Measurements from ENCODE around the gene RAD51B. TPM values are rescaled to one million over a fixed set of nuclear protein-coding genes. Genes with fewer than 3 reads are reported as not detected.
A peak's percentile ranks its signal among the peaks of the same experiment; 100 is the strongest.

The RAD51B gene
- polyA plus RNA-seq, 10 donors, result 5.3 to 10.7 (median 7.5) TPM

DNA sequence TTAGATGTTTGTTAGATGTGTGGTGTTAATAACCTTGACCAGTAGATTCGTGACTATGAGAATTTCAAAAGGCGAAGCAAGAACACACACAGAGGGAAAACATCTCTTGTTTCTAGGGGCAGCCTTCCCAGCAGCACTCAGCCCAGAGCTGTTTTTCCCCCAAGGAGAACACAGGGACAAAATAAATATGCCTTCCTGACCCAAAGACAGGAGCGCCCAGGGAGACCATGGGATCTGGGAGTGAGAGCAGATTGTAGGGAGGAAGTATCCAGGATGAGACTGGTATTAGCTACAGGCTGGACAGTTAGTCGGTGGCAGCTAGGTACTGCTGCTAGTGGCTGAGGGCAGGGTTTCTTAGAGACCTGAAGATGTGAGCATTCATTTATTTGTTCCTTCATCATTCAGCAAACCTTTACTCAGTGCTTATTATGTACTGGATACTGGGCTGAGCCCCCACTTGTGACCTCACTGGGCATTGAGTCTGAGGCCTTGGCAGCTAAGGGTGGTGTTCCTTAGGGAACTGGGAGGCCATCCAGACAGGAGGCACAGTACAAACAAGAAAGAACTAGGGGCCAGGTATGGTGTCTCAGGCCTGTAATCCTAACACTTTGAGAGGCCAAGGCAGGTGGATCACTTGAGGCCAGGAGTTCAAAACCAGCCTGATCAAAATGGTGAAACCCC lies 503.5 kb downstream of the RAD51B start:
- DNase-seq, result no peak

DNA sequence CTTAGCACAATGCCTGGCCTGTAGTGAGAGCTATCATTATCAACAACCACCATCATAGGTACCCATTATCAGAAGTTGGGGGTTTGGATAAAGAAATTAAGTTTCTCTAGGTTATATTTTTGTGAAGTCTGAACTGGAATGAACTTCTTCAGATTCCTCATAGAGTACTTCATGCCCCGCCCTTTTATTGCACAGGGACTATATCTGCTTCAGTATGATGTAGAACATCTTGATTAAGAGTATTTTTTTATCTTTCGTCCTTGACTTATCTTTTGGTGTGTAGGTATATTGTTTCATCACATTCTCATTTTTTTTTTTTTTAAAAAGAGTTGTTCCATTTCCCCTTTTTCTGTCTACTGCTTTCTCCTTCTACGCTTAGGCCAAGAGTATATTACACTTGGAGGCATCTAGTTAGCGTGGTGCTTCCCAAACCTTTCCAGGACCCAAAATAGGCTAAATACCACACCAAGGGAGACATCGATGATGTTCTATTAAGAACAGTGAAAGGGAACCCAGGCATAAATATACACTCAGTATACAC lies 505.8 kb downstream of the RAD51B start:
- no peak for DNase-seq

DNA sequence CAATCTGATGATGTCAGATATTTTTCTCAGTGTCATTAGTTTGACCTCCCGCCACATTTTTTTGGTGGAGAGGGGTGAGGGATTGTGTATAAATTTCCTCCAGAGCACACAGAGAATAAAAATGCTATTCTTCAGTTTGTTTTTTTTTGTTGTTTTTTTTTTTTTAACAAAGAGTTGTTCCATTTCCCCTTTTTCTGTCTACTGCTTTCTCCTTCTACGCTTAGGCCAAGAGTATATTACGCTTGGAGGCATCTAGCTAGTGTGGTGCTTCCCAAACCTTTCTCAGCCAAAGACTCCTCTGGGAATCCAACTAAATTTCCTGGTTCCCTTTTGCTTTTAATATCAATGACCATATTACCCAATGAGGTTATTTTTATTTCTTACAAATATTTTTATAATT lies 507.7 kb downstream of the RAD51B start:
- no peak for DNase-seq

DNA sequence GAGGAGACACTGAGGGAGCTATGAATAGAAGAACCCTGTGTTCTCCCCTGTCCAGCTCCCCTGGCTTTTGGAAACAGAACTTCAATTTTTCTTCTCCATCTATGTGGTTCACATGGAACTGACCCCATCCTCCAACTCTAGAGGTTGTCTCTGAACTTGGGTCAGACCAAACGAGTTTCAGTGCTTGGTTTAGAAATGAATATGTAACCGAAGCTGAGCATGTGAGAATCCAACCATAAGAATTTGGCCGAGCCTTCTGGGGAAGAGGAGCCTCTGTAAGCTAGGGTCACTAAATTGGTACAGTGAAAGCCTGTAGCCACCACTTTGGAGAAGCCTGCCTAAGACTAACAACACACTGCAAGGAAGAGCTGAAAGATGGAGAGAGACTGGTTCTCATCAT lies 508.9 kb downstream of the RAD51B start:
- DNase-seq, result no peak

DNA sequence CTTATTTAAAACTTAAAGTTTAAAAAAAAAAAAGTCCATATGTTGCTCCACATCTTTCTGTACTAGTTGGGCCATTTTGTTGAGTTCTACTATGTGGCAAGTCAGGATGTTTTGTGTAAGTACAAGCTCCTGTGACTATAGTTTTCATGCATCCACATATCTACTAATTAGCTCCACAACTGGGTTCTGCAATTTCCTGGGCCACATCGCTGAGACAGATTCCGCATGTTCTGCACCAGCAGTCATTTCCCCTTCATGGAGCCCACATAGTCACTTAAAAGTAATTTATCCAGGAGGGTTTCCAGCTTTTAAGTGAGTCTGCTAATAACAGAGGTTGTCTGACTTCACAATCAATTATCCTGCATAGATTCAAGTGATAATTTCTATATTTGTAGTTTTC lies 511.8 kb downstream of the RAD51B start:
- DNase-seq, result no peak

GRCh38 chr14:68331991-68332390 lies 512.4 kb downstream of the RAD51B start:
- DNase-seq, result no peak

- DNase-seq, result no peak
Measured at GRCh38 chr14:68333262-68333661, 513.7 kb downstream of the RAD51B start.

GRCh38 chr14:68335312-68335711 lies 515.7 kb downstream of the RAD51B start:
- no peak for DNase-seq

DNA sequence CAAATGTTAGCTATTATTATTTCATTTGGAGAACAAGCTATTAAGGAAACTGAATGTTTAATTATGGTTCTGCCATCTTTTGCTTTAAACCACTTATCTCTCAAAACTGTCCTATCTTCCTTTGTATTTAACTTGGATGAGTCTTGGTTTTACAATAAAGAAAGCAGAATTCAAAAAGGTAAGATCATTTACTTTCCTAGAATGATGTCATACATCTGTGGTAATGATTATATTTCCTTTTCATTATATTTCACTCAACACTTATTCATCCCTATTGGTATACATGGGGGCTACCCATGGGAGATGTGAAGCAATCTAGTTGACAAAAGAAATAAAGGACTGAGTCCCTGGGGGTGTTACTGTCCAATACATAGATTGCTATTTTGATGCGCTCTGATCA lies 516.6 kb downstream of the RAD51B start:
- no peak for DNase-seq

- DNase-seq, result no peak
Measured at GRCh38 chr14:68337279-68337678, 517.7 kb downstream of the RAD51B start.

GRCh38 chr14:68340262-68340661 lies 520.7 kb downstream of the RAD51B start:
- no peak for DNase-seq

DNA sequence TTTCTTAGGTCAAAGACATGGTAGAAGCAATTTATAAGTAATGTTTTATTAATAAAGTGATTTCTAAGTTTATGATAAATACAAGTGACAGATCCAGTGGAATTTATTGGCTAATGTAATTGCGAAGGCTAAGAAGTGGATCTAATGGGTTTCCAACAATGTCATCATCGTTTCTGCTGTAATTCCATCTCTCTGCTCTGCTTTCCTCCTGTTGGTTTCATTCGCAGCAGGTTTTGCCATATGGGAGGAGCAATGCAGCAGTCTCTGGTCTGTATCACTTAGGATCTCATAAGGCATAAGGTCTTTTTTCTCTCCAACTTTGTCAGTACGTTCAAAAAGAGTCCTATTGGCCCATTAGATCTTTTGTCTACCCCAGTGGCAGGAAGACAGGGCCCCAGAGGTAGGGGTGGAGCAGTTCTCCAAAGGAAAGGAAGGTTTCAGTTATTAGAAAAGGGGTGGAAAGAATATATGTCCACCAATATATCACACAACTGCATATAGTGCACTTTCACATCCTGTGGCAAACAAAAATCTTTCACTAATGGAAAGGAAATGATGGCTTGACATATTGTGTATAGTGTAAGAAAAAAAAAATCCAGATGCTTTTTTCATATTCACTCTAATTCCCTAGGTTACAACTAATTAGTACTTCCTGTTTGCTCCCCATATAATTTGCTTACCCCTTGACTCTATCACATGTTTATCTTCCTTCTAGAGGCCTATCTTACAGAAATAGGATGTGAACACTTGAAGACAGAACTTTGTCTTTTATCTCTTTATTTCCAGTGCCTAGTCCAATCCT lies 522.0 kb downstream of the RAD51B start:
- DNase-seq, result no peak

DNA sequence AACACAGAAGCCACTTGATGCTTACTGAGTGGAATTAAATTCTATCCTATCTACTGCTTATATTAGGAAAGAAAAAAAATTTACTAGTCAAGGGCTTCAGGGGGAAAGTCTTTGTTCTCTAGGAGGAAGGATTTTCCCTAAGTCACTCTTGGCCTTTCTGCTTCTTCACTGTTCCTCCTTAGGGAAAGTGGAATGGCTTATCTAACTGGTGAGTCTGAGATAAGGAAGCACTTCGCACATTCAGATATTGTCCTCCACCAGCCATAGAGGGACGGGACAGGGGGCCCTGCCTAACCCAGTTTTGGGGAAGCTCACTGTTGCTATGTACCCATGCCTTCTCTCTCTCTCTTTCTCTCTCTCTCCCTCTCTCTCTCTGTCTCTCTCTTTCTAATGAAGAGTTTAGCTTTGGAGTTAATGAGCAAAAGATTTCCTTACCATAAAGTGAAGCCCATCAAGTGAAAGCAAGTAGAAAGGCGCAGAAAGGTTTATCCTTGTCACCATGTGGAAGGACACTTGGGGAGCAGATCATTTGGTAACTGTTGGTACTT lies 522.7 kb downstream of the RAD51B start:
- DNase-seq, result no peak

DNA sequence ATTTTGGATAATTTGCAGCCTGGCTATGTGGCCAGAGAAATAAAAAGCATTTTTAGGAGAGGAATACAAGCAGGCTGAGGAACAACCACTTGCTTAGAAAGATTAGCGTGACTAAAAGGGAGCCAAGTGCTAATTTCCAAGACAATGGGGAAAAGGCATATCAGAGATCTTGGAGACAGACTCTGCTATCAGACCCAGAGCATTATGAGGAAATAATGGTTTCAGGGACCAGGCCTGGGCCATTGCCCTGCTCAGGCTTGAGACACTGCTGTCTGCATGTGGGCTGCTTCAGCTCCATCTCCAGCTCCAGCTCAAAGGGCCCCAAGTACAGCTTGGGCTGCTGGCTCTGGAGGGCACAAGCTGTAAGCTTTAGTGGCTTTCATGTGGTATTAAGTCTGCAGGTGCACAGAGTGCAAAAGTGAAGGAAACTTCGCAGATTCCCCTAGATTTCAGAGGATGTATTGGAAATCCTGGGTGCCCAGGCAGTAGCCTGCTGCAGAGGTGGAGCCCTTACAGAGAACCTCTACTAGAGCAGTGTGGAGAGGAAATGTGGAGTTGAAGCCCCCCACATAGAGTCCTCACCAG lies 524.0 kb downstream of the RAD51B start:
- DNase-seq, result no peak

DNA sequence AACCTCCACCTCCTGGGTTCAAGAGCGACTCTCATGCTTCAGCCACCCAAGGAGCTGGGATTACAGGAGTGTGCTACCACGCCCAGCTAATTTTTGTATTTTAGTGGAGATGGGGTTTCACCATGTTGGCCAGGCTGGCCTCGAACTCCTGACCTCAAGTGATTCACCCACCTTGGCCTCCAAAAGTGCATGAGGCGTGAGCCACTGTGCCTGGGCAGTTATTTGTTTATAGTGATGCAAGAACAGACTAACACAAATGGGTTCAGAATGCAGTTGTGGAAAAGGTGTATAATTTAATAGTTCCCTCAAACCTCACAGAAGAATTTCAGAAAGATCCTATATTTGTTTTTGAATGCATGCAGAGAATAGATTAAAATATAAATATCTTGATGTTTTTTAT lies 526.2 kb downstream of the RAD51B start:
- no peak for DNase-seq

DNA sequence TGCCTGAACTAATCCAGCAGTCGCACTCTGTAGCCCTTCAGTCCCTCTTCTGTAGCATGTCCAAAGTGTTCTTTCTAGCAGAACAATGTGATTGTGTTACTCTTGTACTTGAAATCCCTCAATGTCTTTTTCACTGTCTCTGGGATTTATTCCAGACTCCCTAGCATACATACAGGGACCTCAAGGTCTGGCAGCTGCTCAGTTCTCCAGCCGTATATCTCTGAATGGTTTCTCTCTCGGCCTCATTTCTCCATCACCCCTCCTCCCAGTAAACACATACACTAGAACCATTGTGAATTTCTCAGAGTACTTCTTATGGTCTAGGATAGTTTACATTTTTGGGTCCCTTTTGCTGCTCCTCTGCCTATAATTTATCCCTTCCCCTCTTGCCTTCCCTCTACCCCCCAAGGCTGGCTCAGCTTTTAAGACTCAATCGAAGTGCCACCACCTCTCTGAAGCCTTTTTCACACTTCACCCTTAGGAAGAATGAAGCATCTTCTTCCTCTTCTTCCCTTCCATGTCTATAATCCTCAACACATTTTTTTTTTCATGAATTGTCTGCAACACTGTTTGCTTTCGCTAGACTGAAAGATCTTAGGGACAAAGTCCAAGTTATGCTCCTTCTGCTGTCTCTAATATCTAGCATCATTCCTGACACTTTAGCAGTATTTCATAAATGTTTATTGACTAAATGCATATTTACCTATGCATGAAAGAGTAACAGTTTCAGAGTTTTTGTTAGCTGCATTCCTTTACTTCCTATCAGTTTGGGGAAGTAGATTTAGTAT lies 527.2 kb downstream of the RAD51B start:
- peak in 2 of 3 donors; percentile 46 to 85 for DNase-seq

- peak; percentile 58 to 92 (median 81) for DNase-seq
Measured at GRCh38 chr14:68349900-68350629, 530.5 kb downstream of the RAD51B start.

DNA sequence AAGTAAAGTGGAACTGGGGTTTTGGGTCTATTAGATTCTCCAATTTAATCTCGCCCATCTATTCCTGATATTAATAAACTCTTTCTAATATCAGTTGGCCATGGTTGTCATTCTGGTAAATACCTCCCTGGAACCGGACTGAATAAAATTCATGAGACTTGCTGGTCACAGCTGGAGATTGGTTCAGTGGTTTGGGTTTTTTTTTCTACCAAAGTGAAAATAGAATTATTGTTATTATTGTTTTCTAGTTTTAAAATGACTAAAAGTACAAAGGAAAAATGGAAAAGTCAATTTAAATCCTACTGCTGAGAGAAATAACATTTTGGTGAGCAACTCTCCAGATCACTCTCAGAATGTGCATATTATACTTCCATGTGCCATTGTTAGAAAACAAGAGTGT lies 535.8 kb downstream of the RAD51B start:
- no peak for DNase-seq

DNA sequence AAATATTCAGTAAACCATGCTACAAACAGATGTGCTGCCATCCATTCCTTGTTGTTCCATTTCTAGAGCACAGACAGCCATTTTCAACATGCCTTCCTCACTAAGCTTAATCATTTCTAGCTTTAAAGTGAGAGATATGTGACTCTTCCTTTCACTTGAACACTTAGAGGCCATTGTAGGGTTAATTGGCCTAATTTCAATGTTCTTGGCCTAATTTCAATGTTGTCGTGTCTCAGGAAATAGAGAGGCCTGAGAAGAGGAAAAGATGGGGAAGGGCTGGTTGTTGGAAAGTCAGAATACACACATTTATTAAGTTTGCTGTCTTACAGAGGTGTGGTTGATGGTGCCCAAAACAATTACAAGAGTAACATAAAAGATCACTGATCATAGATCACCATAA lies 538.2 kb downstream of the RAD51B start:
- DNase-seq, result no peak

DNA sequence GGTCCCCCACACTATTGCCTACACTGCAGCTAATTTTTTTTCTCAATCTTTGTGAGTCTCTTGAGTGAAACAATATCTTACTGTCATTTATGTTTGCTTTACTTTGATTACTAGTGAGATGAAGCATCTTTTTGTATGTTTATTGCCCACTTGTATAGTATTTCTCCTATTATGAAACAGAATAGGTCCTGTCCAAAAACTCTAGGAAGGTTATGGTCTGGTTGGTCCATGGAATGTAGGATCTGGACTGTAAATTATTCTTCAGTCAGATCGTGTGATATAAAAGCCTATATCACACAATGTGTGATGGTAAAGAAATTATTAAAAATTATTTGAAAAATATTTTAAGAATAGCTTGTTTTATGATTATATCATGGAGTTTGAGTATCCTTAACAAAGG lies 538.9 kb downstream of the RAD51B start:
- no peak for DNase-seq

All from muscle of back (tissue), 11 donors.